KOPT-K1 (cell line): ENCODE data around the gene ECHS1.
"Not testable (repeated sequence)": the region's sequence is repeated elsewhere in the genome, so short reads cannot be mapped to it uniquely, and the experiment has no call there.

Experiments
- H3K27ac ChIP-seq: fragments of 200-600 bp; sonication (generic); 2 replicates; pipeline ENCODE4 v1.5.1; 2016; ENCODE audit warnings: antibody characterized with exemption, mild to moderate bottlenecking, low read depth, low read length; ENCODE audit not compliant: poor library complexity, severe bottlenecking
- H3K36me3 ChIP-seq: fragments of 200-600 bp; sonication (generic); 2 replicates; pipeline ENCODE4 v1.5.1; 2017; ENCODE audit warnings: antibody characterized with exemption, mild to moderate bottlenecking, low read length, moderate library complexity; ENCODE audit not compliant: insufficient read depth
- H3K9me3 ChIP-seq: fragments of 200-600 bp; sonication (generic); 2 replicates; pipeline ENCODE4 v1.5.1; 2017; ENCODE audit warnings: antibody characterized with exemption, low read length, mild to moderate bottlenecking; ENCODE audit not compliant: insufficient read depth, poor library complexity, severe bottlenecking

ECHS1 gene

DNA sequence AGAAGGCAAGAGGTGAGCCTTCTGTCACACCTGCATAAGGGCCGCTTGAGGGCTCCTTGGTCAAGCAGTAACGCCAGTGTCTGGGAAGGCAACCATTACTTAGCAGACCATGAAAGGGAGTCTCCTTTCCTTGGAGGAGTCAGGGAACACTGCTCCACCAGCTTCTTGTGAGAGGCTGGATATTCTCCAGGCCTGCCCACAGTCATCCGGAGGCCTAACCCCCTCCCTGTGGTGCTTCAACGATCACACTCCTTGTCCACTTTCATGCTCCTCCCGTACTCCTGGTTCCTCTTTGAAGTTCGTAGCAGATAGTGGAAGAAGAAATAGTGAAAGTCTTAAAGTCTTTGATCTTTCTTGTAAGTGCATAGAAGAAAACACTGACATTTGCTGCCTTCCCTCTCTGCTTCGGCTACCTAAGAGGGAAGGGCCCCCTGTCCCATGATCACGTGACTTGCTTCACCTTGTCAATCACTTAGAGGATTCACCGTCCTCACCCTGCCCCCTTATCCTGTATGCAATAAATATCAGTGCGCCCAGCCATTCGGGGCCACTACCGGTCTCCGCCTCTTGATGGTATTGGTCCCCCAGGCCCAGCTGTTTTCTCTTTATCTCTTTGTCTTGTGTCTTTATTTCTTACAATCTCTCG, 51.0 kb downstream of the ECHS1 start:
- not testable (repeated sequence) for H3K36me3 ChIP-seq, H3K27ac ChIP-seq, H3K9me3 ChIP-seq

DNA sequence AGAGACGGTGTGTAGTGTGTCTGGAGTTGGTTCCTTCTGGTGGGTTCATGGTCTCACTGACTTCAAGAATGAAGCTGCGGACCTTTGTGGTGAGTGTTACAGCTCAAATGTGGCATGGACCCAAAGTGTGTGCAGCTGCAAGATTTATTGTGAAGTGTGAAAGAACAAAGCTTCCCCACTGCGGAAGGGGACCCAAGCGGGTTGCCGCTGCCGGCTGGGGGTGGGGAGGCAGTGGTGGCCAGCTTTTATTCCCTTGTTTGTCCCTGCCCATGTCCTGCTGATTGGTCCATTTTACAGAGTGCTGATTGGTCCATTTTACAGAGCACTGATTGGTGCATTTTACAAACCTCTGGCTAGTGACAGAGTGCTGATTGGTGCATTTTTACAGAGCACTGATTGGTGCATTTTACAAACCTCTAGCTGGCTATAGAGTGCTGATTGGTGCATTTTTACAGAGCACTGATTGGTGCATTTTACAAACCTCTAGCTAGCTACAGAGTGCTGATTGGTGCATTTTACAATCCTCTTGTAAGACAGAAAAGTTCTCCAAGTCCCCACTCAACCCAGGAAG, 52.2 kb downstream of the ECHS1 start:
- H3K9me3 ChIP-seq, H3K36me3 ChIP-seq: not testable (repeated sequence)

DNA sequence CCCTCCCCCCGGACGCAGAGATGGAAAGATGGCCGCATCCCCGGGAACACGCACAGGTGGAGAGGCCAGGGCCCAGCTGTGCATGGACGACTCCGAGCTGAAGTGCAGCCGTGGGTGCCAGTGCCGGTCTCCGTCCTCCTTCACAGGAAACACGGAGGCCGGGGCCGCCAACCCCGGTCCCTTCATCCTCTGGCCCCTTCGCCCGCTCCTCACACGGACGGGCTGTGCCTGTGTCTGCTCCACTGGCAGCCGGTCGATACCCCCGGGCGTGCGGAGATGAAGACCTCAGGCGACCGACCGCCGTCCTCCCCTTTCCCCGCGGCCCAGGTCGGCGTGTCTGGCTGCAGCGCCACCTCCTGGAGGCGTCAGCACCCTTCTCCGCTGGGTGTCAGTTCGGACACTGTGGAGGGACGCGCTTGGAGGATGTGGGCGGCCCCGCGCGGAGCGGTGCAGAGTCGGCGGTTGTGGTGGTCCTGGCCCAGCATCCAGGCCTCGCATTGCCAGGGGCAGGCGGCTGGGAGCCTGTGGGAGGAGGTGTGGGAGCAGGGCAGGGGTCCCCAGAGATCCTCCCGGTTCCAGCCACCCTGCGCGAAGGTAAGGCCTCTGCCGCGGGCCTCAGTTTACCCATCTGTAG, 54.5 kb downstream of the ECHS1 start:
- H3K36me3 ChIP-seq = no peaks in the 10 kb centered on the region
- no peak overlapping the region for H3K27ac ChIP-seq
- no peaks in the 10 kb centered on the region for H3K9me3 ChIP-seq

More for the DNA sequence above, 52.2 kb downstream of the ECHS1 start:
- not testable (repeated sequence) for H3K27ac ChIP-seq

DNA sequence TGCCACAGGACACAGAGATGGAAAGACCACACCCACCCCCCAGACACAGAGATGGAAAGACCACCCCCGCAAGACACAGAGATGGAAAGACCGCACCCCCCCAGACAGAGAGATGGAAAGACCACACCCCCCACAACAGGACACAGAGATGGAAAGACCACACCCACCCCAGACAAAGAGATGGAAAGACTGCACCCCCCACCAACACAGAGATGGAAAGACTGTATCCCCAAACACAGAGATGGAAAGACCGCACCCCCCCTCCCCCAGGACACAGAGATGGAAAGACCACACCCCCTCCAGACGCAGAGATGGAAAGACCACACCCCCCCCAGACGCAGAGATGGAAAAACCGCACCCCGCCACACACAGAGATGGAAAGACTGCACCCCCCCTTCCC, 56.4 kb downstream of the ECHS1 start:
- Histone ChIP-seq H3K27ac (no peak overlapping the region), H3K9me3 (no peaks in the 10 kb centered on the region), H3K36me3 (peaks cover 18% of the 10 kb centered on the region; the same call in 1 of the 2 replicates)

DNA sequence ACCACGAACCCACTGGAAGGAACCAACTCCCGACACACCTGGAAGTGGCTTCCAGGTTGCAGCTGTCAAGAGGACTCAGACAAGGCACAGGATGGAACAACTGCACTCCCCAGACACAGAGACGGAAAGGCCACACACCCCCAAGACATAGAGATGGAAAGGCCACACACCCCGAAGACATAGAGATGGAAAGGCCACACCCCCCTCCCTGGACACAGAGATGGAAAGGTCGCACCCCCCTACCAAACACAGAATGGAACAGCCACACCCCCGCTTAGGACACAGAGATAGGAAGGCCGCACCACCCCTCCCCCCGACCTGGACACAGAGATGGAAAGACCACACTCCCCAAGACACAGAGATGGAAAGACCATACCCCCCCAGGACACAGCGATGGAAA, 56.9 kb downstream of the ECHS1 start:
- no peak overlapping the region for H3K27ac ChIP-seq
- peaks cover 23% of the 10 kb centered on the region; the same call in 1 of the 2 replicates for H3K36me3 ChIP-seq
- H3K9me3 ChIP-seq = no peaks in the 10 kb centered on the region

DNA sequence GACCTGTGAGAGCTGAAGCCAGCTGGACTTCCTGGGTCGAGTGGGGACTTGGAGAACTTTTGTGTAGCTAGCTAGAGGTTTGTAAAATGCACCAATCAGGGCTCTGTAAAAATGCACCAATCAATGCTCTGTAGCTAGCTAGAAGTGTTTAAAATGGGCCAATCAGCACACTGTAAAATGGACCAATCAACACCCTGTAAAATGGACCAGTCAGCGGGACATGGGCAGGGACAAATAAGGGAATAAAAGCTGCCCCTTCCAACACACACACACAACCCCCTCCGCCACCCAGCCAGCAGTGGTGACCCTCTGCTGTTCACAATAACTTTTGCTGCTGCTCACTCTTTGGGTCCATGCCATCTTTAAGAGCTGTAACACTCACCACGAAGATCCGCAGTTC, 57.3 kb downstream of the ECHS1 start:
- Histone ChIP-seq H3K27ac (no peak overlapping the region), H3K36me3 (peaks cover 27% of the 10 kb centered on the region)

DNA sequence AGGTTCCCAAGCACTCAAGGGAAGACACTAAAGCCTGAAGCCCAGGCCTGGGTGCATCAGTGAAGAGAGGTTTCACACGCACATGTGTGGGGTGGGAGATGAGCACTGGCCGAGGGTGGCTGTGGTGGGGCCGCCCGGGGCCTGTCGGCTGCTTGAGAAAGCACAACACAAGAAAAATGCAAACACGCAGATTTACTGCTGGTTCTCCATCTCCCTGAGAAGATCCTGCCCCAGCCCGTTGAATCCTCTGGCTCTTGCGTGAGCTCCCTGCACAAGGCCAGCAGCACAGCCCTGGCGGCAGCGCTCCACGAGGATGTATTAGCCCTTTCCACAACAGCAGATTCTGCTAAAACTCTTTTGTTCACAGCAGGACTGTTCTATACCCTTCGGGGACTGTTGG, 58.2 kb downstream of the ECHS1 start:
- Histone ChIP-seq H3K27ac (no peak overlapping the region), H3K9me3 (no peaks in the 10 kb centered on the region), H3K36me3 (peaks cover 36% of the 10 kb centered on the region)

More for the DNA sequence above, 57.3 kb downstream of the ECHS1 start:
- no peaks in the 10 kb centered on the region for H3K9me3 ChIP-seq

DNA sequence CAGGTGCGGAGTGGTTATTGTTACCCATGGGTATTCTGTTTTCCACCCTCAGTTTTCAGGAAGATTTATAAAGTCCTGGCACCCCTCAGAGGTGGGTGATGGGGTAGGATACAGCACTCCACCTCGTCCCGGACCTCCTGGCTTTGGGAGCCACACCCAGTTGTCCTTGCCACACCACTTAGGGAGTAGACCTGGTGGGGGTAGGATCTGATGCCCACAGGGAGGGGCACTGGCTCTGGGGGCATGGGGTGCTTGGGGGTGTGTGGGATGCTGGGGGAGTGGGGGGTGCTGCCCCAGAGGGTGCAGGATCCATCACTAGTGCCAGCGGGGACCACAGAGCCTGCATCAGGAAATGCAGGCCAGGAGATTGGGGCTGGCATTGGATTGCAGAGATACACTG, 60.0 kb downstream of the ECHS1 start:
- Histone ChIP-seq H3K9me3 (no peaks in the 10 kb centered on the region), H3K27ac (no peak overlapping the region), H3K36me3 (peaks cover 40% of the 10 kb centered on the region)

DNA sequence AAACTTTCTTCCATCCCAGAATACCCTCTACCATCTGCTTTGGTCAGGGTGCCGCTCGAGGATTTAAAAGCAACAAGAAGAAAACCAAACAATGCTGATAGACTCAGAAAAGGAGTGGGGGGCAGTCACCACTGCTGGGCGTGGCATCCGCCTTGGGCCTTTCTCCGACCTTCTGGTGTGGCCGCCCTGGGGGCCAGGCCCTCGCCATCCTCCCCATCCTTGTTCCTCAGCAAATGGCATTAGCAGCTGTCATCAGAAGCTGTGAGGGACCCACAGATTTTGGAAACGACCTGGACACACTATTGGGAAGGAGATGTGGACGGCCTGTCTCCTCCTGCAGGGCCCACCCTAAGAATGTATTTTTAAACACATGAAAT, 60.4 kb downstream of the ECHS1 start:
- Histone ChIP-seq H3K27ac (no peak overlapping the region), H3K9me3 (no peaks in the 10 kb centered on the region), H3K36me3 (peaks cover 40% of the 10 kb centered on the region)
